GM12873 (cell line): ENCODE results near the gene SHB.

Experiments used
- CTCF ChIP-seq: IDR thresholded peaks from 2 replicates; pipeline ENCODE4 v1.5.1; 2012; ENCODE audit warnings: low read depth, mild to moderate bottlenecking, moderate library complexity, low read length, control low read depth; ENCODE audit not compliant: insufficient read depth; ENCODE audit errors: missing control alignments

The SHB gene

GRCh38 chr9:38038307-38039089 is 30.5 kb downstream of the SHB start:
- TF ChIP-seq CTCF, result no peak

GRCh38 chr9:38037981-38038306 is 31.1 kb downstream of the SHB start:
- TF ChIP-seq CTCF, result no peak

GRCh38 chr9:38036359-38037084 is 32.5 kb downstream of the SHB start:
- TF ChIP-seq CTCF, result no peak

- TF ChIP-seq CTCF, result no peak
Observed at GRCh38 chr9:38035873-38036272, 33.2 kb downstream of the SHB start.

GRCh38 chr9:38033941-38034340 is 35.1 kb downstream of the SHB start:
- no peak for TF ChIP-seq CTCF

- no peak for TF ChIP-seq CTCF
Observed at GRCh38 chr9:38032266-38033110, 36.5 kb downstream of the SHB start.

- no peak for TF ChIP-seq CTCF
Observed at GRCh38 chr9:38031594-38031993, 37.4 kb downstream of the SHB start.
